ENCODE data around the gene SFMBT2. TPM values are rescaled to one million over a fixed set of nuclear protein-coding genes. Genes with fewer than 3 reads are reported as not detected.
A peak's percentile ranks its signal among the peaks of the same experiment; 100 is the strongest.

SFMBT2 gene
- total RNA-seq, 1 experiment from 2014 or later, result 14.3 TPM

GRCh38 chr10:7403620-7404019, 7.2 kb downstream of the SFMBT2 start:
- no peaks in the 10 kb centered on the region for H3K36me3 Mint-ChIP-seq
- ATAC-seq (no peak), DNase-seq (ENCODE audit: low spot score) (no peak)
- H3K9me3 Mint-ChIP-seq, result no peaks in the 10 kb centered on the region
- TF ChIP-seq ZNF512 (CRISPR knock-in tag; IDR thresholded peaks at IDR 0.05; ENCODE audit: borderline replicate concordance), result no peak
- no peak for TF ChIP-seq ZSCAN18 (CRISPR knock-in tag; IDR thresholded peaks at IDR 0.05)
- no peak for TF ChIP-seq ZNF396 (CRISPR knock-in tag; IDR thresholded peaks at IDR 0.05; ENCODE audit: borderline replicate concordance)
- TF ChIP-seq ZMAT4 (CRISPR knock-in tag; IDR thresholded peaks at IDR 0.05), result no peak
- TF ChIP-seq FOXK1 (CRISPR knock-in tag; IDR thresholded peaks at IDR 0.05), result no peak
- no peak for TF ChIP-seq EMX1 (CRISPR knock-in tag; IDR thresholded peaks at IDR 0.05)
- no peak for TF ChIP-seq SMAD4 (CRISPR knock-in tag; IDR thresholded peaks at IDR 0.05)
- no peak for TF ChIP-seq ATF1 (CRISPR knock-in tag; IDR thresholded peaks at IDR 0.05)
- TF ChIP-seq CTCF (IDR thresholded peaks at IDR 0.05), result no peak
- no peak for TF ChIP-seq ESRRA (CRISPR knock-in tag; IDR thresholded peaks at IDR 0.05; ENCODE audit: borderline replicate concordance)
- TF ChIP-seq ELF4 (CRISPR knock-in tag; IDR thresholded peaks at IDR 0.05; ENCODE audit: low read depth), result no peak
- TF ChIP-seq ZNF232 (CRISPR knock-in tag; IDR thresholded peaks at IDR 0.05), result no peak
- no peak for TF ChIP-seq SOX15 (CRISPR knock-in tag; IDR thresholded peaks at IDR 0.05)
- TF ChIP-seq ZNF138 (CRISPR knock-in tag; conservative IDR thresholded peaks at IDR 0.05), result no peak
- no peak for TF ChIP-seq E2F1 (CRISPR knock-in tag; IDR thresholded peaks at IDR 0.05)
- no peak for TF ChIP-seq NFE2L1 (CRISPR knock-in tag; IDR thresholded peaks at IDR 0.05)
- ChIA-PET CTCF (no interaction called here), POLR2A (no interaction called here)
- H3K4me3 Mint-ChIP-seq, result no peak overlapping the region
- H3K4me1 Mint-ChIP-seq, result peaks cover 43% of the 10 kb centered on the region
- H3K27ac Mint-ChIP-seq, result no peak overlapping the region
- H3K27me3 Mint-ChIP-seq (ENCODE audit: low read depth), result peaks cover 24% of the 10 kb centered on the region

- no peak overlapping the region for H3K4me3 Mint-ChIP-seq
- CTCF ChIA-PET, result no interaction called here
- DNase-seq (ENCODE audit: low spot score), result no peak
- no peak for ATAC-seq
- POLR2A ChIA-PET, result no interaction called here
- H3K9me3 Mint-ChIP-seq, result no peaks in the 10 kb centered on the region
- no peak overlapping the region for H3K27ac Mint-ChIP-seq
- H3K36me3 Mint-ChIP-seq, result no peaks in the 10 kb centered on the region
- H3K4me1 Mint-ChIP-seq, result peaks cover 48% of the 10 kb centered on the region
- no peak for TF ChIP-seq NR2C2 (CRISPR knock-in tag; IDR thresholded peaks at IDR 0.05)
- TF ChIP-seq PRDM15 (CRISPR knock-in tag; IDR thresholded peaks at IDR 0.05), result peak; percentile 45
- peaks cover 10% of the 10 kb centered on the region for H3K27me3 Mint-ChIP-seq (ENCODE audit: low read depth)
Observed at GRCh38 chr10:7401782-7402181, 9.1 kb downstream of the SFMBT2 start.
